Subcutaneous adipose tissue (tissue), 4 donors: ENCODE data around the gene SCNN1B. TPM values are rescaled to one million over a fixed set of nuclear protein-coding genes. Genes with fewer than 3 reads are reported as not detected.

Experiments used
- CTCF ChIP-seq: fragments of 450-650 bp; IDR thresholded peaks from one replicate; pipeline ENCODE4 v1.5.1; 2016; ENCODE audit warnings: low read depth, mild to moderate bottlenecking, control low read depth, antibody characterized with exemption, moderate library complexity
- total RNA-seq, 4 donors: library from RNA; depleted of rRNA; stranded (reverse); fragments of >200 nt; gene quantifications; one replicate each; pipeline ENCODE4 v1.1.0, GENCODE V29; 2016

The SCNN1B gene
- 10 to 100 TPM in 1 of 4 donors, 1 to 10 TPM in 3; 1.9 to 30.3 (median 5.6) TPM for total RNA-seq

DNA sequence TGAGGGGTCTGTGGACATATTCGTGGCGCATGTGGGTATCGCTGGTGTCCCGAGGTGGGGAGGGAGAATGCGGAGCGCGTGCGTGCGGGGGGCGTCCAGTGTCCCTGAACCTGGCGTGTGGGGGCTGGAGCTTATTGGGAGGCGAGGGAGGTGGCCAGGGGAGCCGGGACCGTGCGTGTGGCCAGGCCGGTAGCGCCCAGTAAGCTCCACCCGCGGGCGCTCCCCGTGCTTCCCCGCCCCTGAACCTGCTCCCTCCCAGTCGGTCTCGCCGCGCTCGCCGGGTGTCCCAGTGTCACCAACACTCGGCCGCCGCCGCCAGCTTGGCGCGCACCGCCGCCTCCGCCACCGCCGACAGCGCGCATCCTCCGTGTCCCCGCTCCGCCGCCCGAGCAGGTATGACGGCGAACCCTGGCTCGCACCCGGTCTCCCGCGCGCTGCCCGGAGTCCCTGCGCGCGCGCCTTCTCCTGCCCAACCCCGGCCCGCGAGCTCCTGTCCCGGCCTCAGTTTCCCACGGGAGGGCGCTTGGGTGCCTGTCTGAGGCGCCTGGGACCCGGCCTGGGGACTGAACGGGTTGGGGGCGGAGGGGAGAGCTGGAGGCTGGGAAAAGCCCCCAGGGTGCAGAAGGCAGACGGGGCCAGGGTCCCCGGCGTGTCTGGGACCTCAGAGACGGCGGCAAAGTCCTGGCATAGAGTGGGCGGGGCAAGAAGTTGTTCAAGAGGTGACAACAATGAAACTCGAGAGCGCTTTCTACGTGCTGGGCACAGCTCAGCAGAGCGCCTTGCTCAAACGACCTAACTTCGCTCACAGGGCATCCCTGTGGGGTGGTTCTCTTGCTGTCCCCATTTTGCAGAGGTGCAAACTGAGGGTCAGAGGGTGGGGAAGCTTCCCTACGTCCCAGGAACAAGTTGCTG lies at the start of gene SCNN1B:
TSS of gene SCNN1B (plus strand) at position 258 of the 912 bp plus-strand sequence. CDS start 46,298 bp downstream, outside the sequence.
- no peak for TF ChIP-seq CTCF

DNA sequence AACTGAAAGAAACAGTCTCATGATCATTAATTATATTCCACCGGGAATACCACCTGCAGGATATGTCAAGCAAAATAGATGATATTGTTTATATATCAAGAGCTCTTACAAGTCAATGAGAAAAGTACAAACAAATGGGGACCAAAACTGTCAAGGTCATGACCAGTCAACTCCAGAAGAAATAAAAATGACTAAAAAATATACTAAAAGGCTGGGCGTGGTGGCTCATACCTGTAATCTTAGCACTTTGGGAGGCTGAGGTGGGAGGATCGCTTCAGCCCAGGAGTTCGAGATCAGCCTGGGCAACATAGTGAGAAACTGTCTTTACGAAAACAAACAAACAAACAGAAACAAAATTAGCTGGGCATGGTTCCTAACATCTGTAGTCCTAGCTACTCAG lies 49.8 kb upstream of the SCNN1B start:
- TF ChIP-seq CTCF = no peak

DNA sequence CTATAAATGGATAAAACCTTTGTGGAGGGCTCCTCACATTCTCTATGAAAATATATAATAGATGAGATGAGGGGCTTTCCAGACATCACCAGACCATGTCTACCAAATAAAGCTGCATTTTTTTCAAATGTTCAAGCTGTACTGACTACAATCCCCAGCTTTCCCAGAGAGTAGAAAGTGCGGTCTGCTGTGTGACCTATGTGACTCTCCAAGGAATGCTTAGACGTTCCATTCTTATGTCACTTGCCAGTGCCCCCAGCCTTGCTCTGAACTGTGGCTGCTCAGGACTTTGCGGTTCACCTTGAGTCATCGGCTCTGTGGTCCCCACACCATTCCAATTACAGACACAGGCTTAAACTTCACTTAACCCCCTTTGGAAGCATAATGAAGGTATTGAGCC lies 47.8 kb upstream of the SCNN1B start:
- TF ChIP-seq CTCF = no peak

- no peak for TF ChIP-seq CTCF
Measured at GRCh38 chr16:23255000-23255399, 47.1 kb upstream of the SCNN1B start.

- TF ChIP-seq CTCF = no peak
Measured at GRCh38 chr16:23256440-23256839, 45.7 kb upstream of the SCNN1B start.

DNA sequence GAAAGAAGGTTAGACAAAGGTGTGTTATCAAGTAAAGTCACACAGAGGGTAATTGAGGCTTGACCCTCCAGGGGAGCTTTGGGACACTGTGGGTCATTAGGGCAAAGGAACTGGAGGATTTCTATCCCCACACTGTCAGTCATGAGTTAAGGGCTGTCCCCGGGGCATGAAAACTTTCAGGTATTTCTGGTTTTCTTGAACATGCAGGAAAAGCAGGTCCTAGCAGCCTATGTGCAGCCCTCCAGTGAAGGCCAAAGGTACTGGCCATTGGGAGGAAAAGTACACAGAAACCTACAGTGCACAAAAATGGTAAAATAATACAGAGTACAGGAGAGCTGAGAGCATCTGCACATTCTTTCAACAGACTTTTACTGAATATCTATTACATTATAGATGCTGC lies 44.4 kb upstream of the SCNN1B start:
- TF ChIP-seq CTCF = no peak

GRCh38 chr16:23258919-23259237 lies 43.2 kb upstream of the SCNN1B start:
- TF ChIP-seq CTCF = no peak
